Activated T-helper 2 cell treated with anti-CD3 and anti-CD28 coated beads, Interferon-gamma antibody, Interleukin-2, Interleukin-4, amounts not matched to agents 10 μg/mL and 5 μg/mL and 100 μg/mL, durations not matched to agents 14 hours and 24 hours and 36 hours (primary cell): Measurements from ENCODE around the gene ZNF185. TPM values are rescaled to one million over a fixed set of nuclear protein-coding genes. Genes with fewer than 3 reads are reported as not detected.
A peak's percentile ranks its signal among the peaks of the same experiment; 100 is the strongest.

Source experiments
- DNase-seq: peaks from one replicate; pipeline ENCODE4 v3.0.0; 2021; ENCODE audit warnings: low spot score
- H3K27ac Mint-ChIP-seq: one replicate; pipeline ENCODE4 v1.8.0; 2021; ENCODE audit warnings: mixed read lengths
- H3K27me3 Mint-ChIP-seq: one replicate; pipeline ENCODE4 v1.8.0; 2021; ENCODE audit warnings: low read depth, mixed read lengths
- H3K36me3 Mint-ChIP-seq: one replicate; pipeline ENCODE4 v1.8.0; 2021; ENCODE audit warnings: low read depth, mixed read lengths
- H3K4me1 Mint-ChIP-seq: one replicate; pipeline ENCODE4 v1.8.0; 2021; ENCODE audit warnings: low read depth, mixed read lengths
- H3K4me3 Mint-ChIP-seq: one replicate; pipeline ENCODE4 v1.8.0; 2021; ENCODE audit warnings: low read depth, mild to moderate bottlenecking, moderate library complexity, mixed read lengths
- H3K9me3 Mint-ChIP-seq: one replicate; pipeline ENCODE4 v1.8.0; 2021; ENCODE audit warnings: mixed read lengths
- intact Hi-C: fragments of 100-400 bp; cut with micrococcal nuclease; formaldehyde crosslinking; loops from one replicate; pipeline ENCODE4 v1.15.1; 2023
- total RNA-seq: library from RNA; stranded (reverse); gene quantifications from 2 replicates; pipeline ENCODE4 v1.2.3, GENCODE V29; 2022

Gene ZNF185
- total RNA-seq, 1 donor from 2014 or later, result 0.68 TPM

DNA sequence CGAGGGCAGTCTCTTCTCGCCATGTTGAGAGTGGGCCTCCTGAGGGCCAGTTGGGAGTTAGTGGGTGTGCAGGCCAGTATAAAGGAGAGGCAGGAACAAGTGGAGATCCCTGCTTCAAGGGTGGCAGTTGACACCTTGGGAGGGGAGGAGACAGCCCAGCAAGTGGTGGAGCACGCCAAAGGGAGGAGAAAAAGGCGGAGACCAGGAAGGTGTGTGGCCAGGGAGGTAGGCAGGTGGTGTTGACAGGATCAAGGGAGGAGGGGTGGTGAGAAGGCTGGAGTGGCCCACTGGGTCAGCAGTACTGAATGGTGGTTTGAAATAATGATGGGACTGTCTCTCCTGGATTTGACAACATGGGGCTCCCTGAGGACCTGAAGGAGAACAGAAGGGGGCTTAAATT, 32.6 kb downstream of the ZNF185 start:
- Mint-ChIP-seq H3K36me3 (no peaks in the 10 kb centered on the region), H3K4me1 (peaks cover 3% of the 10 kb centered on the region), H3K27ac (no peak overlapping the region), H3K27me3 (no peaks in the 10 kb centered on the region), H3K9me3 (no peaks in the 10 kb centered on the region), H3K4me3 (no peak overlapping the region)
- intact Hi-C loops, result no loop called here
- no peak for DNase-seq

DNA sequence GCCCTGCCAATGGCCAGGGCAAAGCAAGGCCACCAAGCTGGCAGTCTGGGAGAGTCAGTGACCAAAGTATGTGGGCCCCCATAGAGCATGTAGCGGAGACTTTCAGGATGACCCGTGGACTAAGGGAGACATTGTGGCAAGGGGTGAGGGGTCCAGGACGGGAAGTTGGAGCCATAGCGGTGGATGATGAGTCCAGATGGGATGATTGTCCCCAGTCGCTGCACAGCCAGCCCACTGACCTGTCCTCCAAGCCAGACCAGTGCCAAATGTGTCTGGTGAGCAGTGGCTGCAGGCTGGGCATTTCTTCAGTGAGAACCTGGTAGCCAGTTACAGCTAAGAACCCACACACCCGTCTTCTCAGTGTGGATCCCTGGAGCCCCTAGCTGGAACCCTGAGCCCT, 34.3 kb downstream of the ZNF185 start:
- no peak overlapping the region for H3K27ac Mint-ChIP-seq
- no peak for DNase-seq
- no peaks in the 10 kb centered on the region for H3K4me1 Mint-ChIP-seq
- H3K27me3 Mint-ChIP-seq, result no peaks in the 10 kb centered on the region
- no peaks in the 10 kb centered on the region for H3K36me3 Mint-ChIP-seq
- H3K9me3 Mint-ChIP-seq, result no peaks in the 10 kb centered on the region
- no peak overlapping the region for H3K4me3 Mint-ChIP-seq
- intact Hi-C loops, result no loop called here

- H3K9me3 Mint-ChIP-seq, result no peaks in the 10 kb centered on the region
Measured at GRCh38 chrX:152932598-152933175, 34.8 kb downstream of the ZNF185 start.

DNA sequence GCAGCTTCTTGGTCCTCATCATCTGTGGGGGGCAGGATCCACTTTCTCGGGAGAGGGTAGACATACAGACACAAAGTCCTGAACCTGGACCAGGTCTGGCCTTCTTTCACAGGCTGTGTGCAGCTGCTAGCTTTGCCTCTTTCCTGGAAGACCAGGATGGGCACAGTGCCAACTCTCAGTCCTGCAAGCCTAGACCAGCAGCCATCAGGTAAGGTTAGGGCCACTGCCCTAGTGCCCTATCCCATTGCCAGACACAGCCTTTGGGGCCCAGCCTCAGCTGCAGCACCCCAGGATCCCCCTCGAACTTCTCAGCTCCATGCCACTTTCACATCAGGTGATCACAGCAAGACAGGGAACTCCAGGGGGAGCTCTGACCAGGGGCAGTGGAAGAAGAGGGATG, 38.4 kb downstream of the ZNF185 start:
- no peak for DNase-seq
- peaks cover 2% of the 10 kb centered on the region for H3K27me3 Mint-ChIP-seq
- H3K4me3 Mint-ChIP-seq, result no peak overlapping the region
- no peaks in the 10 kb centered on the region for H3K36me3 Mint-ChIP-seq
- no peaks in the 10 kb centered on the region for H3K9me3 Mint-ChIP-seq
- H3K4me1 Mint-ChIP-seq, result peaks cover 2% of the 10 kb centered on the region
- intact Hi-C loops, result no loop called here
- H3K27ac Mint-ChIP-seq, result no peak overlapping the region

More at GRCh38 chrX:152932598-152933175, 34.8 kb downstream of the ZNF185 start:
- H3K27ac Mint-ChIP-seq, result no peak overlapping the region
- H3K36me3 Mint-ChIP-seq, result no peaks in the 10 kb centered on the region
- intact Hi-C loops, result no loop called here
- H3K4me1 Mint-ChIP-seq, result no peaks in the 10 kb centered on the region
- no peak overlapping the region for H3K4me3 Mint-ChIP-seq
- no peak for DNase-seq
- no peaks in the 10 kb centered on the region for H3K27me3 Mint-ChIP-seq

DNA sequence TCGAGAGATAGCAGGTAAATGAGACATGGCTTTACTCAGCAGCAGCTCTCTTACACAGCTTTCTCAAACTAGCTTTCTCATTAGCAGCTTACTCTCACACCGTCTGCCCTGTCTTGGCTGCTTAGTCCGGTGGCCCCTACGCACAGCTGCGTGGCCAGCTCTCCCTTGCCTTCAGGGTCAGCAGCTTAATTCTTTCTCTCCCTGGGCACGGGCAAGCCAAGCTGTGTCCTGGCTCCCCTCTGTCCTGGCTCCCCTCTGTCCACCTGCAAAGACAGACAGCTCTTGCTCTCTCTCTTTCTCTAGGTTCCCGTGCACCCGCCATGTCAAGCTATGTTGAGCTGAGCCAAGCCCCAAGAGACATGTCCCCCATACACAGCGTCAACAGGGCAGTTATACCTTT, 39.4 kb downstream of the ZNF185 start:
- H3K4me1 Mint-ChIP-seq, result peaks cover 4% of the 10 kb centered on the region
- H3K4me3 Mint-ChIP-seq, result no peak overlapping the region
- H3K9me3 Mint-ChIP-seq, result no peaks in the 10 kb centered on the region
- H3K27ac Mint-ChIP-seq, result no peak overlapping the region
- peaks cover 2% of the 10 kb centered on the region for H3K27me3 Mint-ChIP-seq
- no peak for DNase-seq
- intact Hi-C loops, result no loop called here
- no peaks in the 10 kb centered on the region for H3K36me3 Mint-ChIP-seq

DNA sequence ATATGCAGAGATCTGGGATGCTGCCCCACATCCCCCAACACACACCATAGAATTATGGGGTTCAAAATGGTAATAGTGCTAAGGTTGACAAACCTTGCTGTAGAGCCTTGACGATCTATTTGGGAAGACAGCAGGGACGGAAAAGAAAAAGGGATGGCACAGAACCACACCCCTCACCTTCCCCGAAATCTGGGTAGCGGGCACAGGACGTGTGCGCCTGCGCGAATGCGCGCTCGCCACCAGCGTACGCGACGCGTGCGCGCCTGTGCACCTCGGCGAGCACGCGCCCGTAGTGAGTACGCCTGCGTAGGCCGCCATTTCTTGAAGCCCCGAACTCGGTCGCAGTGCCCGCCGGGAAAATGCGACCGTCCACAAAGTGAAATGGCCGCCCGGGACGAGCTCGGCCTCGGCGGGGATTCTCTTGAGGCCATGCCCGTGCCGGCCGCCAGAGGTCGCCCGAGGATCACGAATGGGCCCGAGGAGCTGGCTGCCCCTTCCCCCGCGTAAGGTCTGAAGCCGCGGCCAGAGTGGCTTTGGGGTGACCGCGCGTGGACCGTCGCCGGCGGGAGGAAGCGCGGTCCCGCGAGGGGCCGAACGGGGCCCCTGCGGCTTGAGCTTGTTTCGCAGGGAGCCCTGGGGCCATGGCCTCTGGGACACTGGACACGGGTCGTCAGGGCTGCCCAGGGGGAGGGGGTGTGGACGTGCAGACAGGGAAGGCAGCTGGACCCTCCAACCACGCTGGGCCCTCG, 43.6 kb downstream of the ZNF185 start:
- H3K27me3 Mint-ChIP-seq, result peaks cover 2% of the 10 kb centered on the region
- H3K36me3 Mint-ChIP-seq, result no peaks in the 10 kb centered on the region
- intact Hi-C loops, result loop anchor here (1.0 to 5.0 kb wide), 4 partner anchors 17 to 726 kb away; no protein-coding TSS in a partner anchor
- H3K4me3 Mint-ChIP-seq, result peak overlapping the region; percentile 80
- no peaks in the 10 kb centered on the region for H3K9me3 Mint-ChIP-seq
- DNase-seq, result peak; percentile 84
- H3K4me1 Mint-ChIP-seq, result peaks cover 7% of the 10 kb centered on the region
- H3K27ac Mint-ChIP-seq, result peak overlapping the region; percentile 76

- Mint-ChIP-seq H3K4me3 (peak overlapping the region; percentile 80), H3K4me1 (peaks cover 7% of the 10 kb centered on the region), H3K36me3 (no peaks in the 10 kb centered on the region), H3K9me3 (no peaks in the 10 kb centered on the region), H3K27me3 (peaks cover 2% of the 10 kb centered on the region), H3K27ac (no peak overlapping the region)
- intact Hi-C loops, result loop anchor here (5.0 kb wide), 3 partner anchors 90 to 725 kb away; no protein-coding TSS in a partner anchor
- no peak for DNase-seq
Measured at GRCh38 chrX:152942077-152942442, 44.2 kb downstream of the ZNF185 start.

- Mint-ChIP-seq H3K4me1 (peaks cover 7% of the 10 kb centered on the region), H3K4me3 (no peak overlapping the region), H3K9me3 (no peaks in the 10 kb centered on the region), H3K27me3 (peaks cover under 1% of the 10 kb centered on the region), H3K27ac (no peak overlapping the region), H3K36me3 (no peaks in the 10 kb centered on the region)
- intact Hi-C loops, result loop anchor here (5.0 kb wide), 3 partner anchors 88 to 723 kb away; no protein-coding TSS in a partner anchor
- DNase-seq, result no peak
Measured at GRCh38 chrX:152943826-152944225, 46.0 kb downstream of the ZNF185 start.

GRCh38 chrX:152945021-152945979, 47.4 kb downstream of the ZNF185 start:
- Mint-ChIP-seq H3K4me1 (peaks cover 7% of the 10 kb centered on the region), H3K4me3 (no peak overlapping the region), H3K36me3 (no peaks in the 10 kb centered on the region), H3K27me3 (no peaks in the 10 kb centered on the region), H3K9me3 (no peaks in the 10 kb centered on the region), H3K27ac (no peak overlapping the region)
- intact Hi-C loops, result no loop called here
- no peak for DNase-seq

DNA sequence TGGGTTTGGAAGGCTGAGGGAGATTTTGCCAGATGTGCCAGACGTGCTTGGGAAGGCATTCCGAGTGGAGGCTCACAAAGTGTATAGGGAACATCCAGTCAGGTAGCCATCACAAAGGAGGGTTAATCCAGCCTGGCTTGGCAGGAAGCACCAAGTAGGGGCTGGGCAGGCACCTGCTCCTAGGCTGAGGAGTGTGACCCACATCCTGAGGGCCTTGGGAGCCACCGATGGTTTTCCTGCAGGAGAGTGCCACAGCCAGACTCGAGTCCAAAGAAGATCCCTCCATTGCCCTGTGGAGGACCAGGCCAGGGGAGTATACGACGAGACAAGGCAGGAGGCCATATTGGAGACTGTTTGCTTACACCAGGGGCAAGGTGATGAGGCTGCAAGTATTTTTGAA, 48.8 kb downstream of the ZNF185 start:
- peaks cover 4% of the 10 kb centered on the region for H3K4me1 Mint-ChIP-seq
- H3K9me3 Mint-ChIP-seq, result no peaks in the 10 kb centered on the region
- H3K4me3 Mint-ChIP-seq, result no peak overlapping the region
- no peaks in the 10 kb centered on the region for H3K36me3 Mint-ChIP-seq
- no peaks in the 10 kb centered on the region for H3K27me3 Mint-ChIP-seq
- intact Hi-C loops, result no loop called here
- DNase-seq, result no peak
- no peak overlapping the region for H3K27ac Mint-ChIP-seq
